ENCODE results near the gene PRCP. TPM values are rescaled to one million over a fixed set of nuclear protein-coding genes. Genes with fewer than 3 reads are reported as not detected.

The PRCP gene
- total RNA-seq, 1 donor from 2014 or later: 29.8 TPM

- peaks cover 2% of the 10 kb centered on the region for H3K9me3 Mint-ChIP-seq
- intact Hi-C loops (cut with micrococcal nuclease): no loop called here
- no peak overlapping the region for H3K27ac Mint-ChIP-seq
- ATAC-seq (ENCODE audit: low read depth) (no peak), DNase-seq (no peak)
- H3K27me3 Mint-ChIP-seq: no peaks in the 10 kb centered on the region
- ChIA-PET POLR2A (no interaction called here), CTCF (no interaction called here)
- H3K36me3 Mint-ChIP-seq (ENCODE audit: low read depth): peaks cover 69% of the 10 kb centered on the region
- H3K4me1 Mint-ChIP-seq: no peaks in the 10 kb centered on the region
- no peak for TF ChIP-seq CTCF (IDR thresholded peaks at IDR 0.05)
- no peak overlapping the region for H3K4me3 Mint-ChIP-seq
Observed at GRCh38 chr11:82828472-82828871, 71.8 kb downstream of the PRCP start.

GRCh38 chr11:82826526-82826925 is 73.7 kb downstream of the PRCP start:
- H3K4me1 Mint-ChIP-seq: no peaks in the 10 kb centered on the region
- no peaks in the 10 kb centered on the region for H3K27me3 Mint-ChIP-seq
- H3K27ac Mint-ChIP-seq: no peak overlapping the region
- no peak overlapping the region for H3K4me3 Mint-ChIP-seq
- ChIA-PET POLR2A (no interaction called here), CTCF (no interaction called here)
- DNase-seq: no peak
- no peak for ATAC-seq (ENCODE audit: low read depth)
- no peak for TF ChIP-seq CTCF (IDR thresholded peaks at IDR 0.05)
- H3K36me3 Mint-ChIP-seq (ENCODE audit: low read depth): peaks cover 59% of the 10 kb centered on the region
- no peaks in the 10 kb centered on the region for H3K9me3 Mint-ChIP-seq
- intact Hi-C loops (cut with micrococcal nuclease): no loop called here

GRCh38 chr11:82823647-82824619 is 76.3 kb downstream of the PRCP start:
- ATAC-seq (ENCODE audit: low read depth) (no peak), DNase-seq (no peak)
- CTCF ChIA-PET: no interaction called here
- Mint-ChIP-seq H3K4me1 (no peaks in the 10 kb centered on the region), H3K27me3 (no peaks in the 10 kb centered on the region), H3K36me3 (ENCODE audit: low read depth) (peaks cover 48% of the 10 kb centered on the region), H3K9me3 (no peaks in the 10 kb centered on the region), H3K4me3 (no peak overlapping the region), H3K27ac (no peak overlapping the region)
- intact Hi-C loops (cut with micrococcal nuclease): no loop called here
- TF ChIP-seq CTCF (IDR thresholded peaks at IDR 0.05): no peak
- POLR2A ChIA-PET: no interaction called here

GRCh38 chr11:82818409-82819043 is 81.7 kb downstream of the PRCP start:
- intact Hi-C loops (cut with micrococcal nuclease): no loop called here
- H3K27ac Mint-ChIP-seq: no peak overlapping the region
- POLR2A ChIA-PET: no interaction called here
- TF ChIP-seq CTCF (IDR thresholded peaks at IDR 0.05): no peak
- CTCF ChIA-PET: no interaction called here
- peaks cover 8% of the 10 kb centered on the region for H3K36me3 Mint-ChIP-seq (ENCODE audit: low read depth)
- ATAC-seq (ENCODE audit: low read depth): no peak
- H3K9me3 Mint-ChIP-seq: no peaks in the 10 kb centered on the region
- no peaks in the 10 kb centered on the region for H3K4me1 Mint-ChIP-seq
- DNase-seq: no peak
- peaks cover 9% of the 10 kb centered on the region for H3K27me3 Mint-ChIP-seq
- H3K4me3 Mint-ChIP-seq: no peak overlapping the region

GRCh38 chr11:82815406-82815805 is 84.8 kb downstream of the PRCP start:
- no peak overlapping the region for H3K27ac Mint-ChIP-seq
- ATAC-seq (ENCODE audit: low read depth) (no peak), DNase-seq (no peak)
- ChIA-PET POLR2A (no interaction called here), CTCF (no interaction called here)
- H3K9me3 Mint-ChIP-seq: no peaks in the 10 kb centered on the region
- H3K4me3 Mint-ChIP-seq: no peak overlapping the region
- peaks cover 13% of the 10 kb centered on the region for H3K27me3 Mint-ChIP-seq
- TF ChIP-seq CTCF (IDR thresholded peaks at IDR 0.05): no peak
- H3K4me1 Mint-ChIP-seq: no peaks in the 10 kb centered on the region
- intact Hi-C loops (cut with micrococcal nuclease): no loop called here
- H3K36me3 Mint-ChIP-seq (ENCODE audit: low read depth): no peaks in the 10 kb centered on the region
